Adrenal gland (tissue), 5 donors: ENCODE results near the gene DHX57.

Source experiments
- POLR2A ChIP-seq, 2 donors: fragments of 450-650 bp; IDR thresholded peaks; one replicate each; pipeline ENCODE4 v1.6.1; 2017; ENCODE audit warnings: antibody characterized with exemption in 2 of 2, mild to moderate bottlenecking in 2 of 2, moderate library complexity in 1 of 2
- TF ChIP-seq, protein P1 (sequence below), 6 experiments: fragments of 450-650 bp in 4 of 6; fragments of 200-600 bp in 2 of 6; sonication (generic) in 1 of 6; IDR thresholded peaks; 1 replicate in 5 of 6; 2 replicates in 1 of 6; pipeline versions ENCODE4 v1.5.1 to v1.8.0; 2016 to 2021; ENCODE audit warnings: antibody characterized with exemption in 6 of 6, mild to moderate bottlenecking in 2 of 6, moderate library complexity in 1 of 6
- donor health status: DM: no; HTN: no; CAD: no.

DNA sequence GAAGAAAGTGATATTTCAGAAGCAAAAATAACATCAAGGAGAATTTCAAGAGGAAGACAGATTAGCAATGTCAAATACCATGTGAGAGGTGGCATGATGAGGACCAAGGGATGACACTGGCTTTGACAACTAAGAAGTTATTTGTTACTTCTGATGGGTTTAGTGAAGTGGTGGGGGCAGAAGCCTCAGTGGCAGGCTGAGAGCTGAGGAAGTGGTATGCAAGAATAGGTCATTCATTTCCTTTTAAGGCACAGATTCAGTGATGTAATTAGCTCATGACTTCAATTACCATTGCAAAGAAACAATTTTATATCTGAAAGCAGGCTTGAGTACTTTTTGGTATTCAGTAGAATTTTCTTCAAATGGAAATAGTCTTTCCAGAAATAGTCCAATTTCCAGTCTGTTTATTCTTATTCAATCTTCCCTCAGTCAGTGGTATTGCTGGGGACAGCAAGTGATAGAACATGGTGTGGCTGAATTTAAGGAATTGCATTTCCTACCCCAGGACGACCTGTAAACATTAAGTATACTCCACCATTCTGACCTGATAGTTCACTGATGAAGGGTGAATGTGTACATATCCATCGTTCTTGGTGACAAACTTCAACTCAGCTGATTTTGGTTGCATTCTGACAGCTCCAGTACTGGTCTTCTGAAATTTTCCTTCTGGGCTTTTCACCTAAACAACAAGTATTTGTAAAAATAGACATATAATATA is 69.6 kb downstream of the DHX57 start:
- TF ChIP-seq, protein P1, sequence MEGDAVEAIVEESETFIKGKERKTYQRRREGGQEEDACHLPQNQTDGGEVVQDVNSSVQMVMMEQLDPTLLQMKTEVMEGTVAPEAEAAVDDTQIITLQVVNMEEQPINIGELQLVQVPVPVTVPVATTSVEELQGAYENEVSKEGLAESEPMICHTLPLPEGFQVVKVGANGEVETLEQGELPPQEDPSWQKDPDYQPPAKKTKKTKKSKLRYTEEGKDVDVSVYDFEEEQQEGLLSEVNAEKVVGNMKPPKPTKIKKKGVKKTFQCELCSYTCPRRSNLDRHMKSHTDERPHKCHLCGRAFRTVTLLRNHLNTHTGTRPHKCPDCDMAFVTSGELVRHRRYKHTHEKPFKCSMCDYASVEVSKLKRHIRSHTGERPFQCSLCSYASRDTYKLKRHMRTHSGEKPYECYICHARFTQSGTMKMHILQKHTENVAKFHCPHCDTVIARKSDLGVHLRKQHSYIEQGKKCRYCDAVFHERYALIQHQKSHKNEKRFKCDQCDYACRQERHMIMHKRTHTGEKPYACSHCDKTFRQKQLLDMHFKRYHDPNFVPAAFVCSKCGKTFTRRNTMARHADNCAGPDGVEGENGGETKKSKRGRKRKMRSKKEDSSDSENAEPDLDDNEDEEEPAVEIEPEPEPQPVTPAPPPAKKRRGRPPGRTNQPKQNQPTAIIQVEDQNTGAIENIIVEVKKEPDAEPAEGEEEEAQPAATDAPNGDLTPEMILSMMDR (IDR thresholded peaks at IDR 0.05) = no peak
- TF ChIP-seq POLR2A (IDR thresholded peaks at IDR 0.05) = no peak
